Natural killer cell (primary cell): Measurements from ENCODE around the gene C11orf54. TPM values are rescaled to one million over a fixed set of nuclear protein-coding genes. Genes with fewer than 3 reads are reported as not detected.

Experiments
- ATAC-seq, 3 donors: fragments of 150-1000 bp in 2 of 3; fragments of 200-7000 bp in 1 of 3; cut with Tn5 transposase; 1 replicate in 1 of 3; 2 replicates in 2 of 3; pipeline ENCODE4 v1.10.0; 2021; ENCODE audit warnings: mild to moderate bottlenecking in 2 of 3, moderate library complexity in 2 of 3
- DNase-seq, 2 donors: peaks; one replicate each; pipeline versions ENCODE4 v3.0.0 to v3.0.0-alpha.2; 2013 to 2021; ENCODE audit warnings: mixed read lengths in 1 of 2
- H3K27ac ChIP-seq: one replicate; pipeline ENCODE4 v1.5.1; 2013; ENCODE audit warnings: mild to moderate bottlenecking, low read length
- H3K27me3 ChIP-seq: one replicate; pipeline ENCODE4 v1.6.1; 2013; ENCODE audit warnings: low read length; ENCODE audit not compliant: control insufficient read depth, insufficient read depth
- H3K36me3 ChIP-seq: one replicate; pipeline ENCODE4 v1.6.1; 2013; ENCODE audit warnings: low read length; ENCODE audit not compliant: control insufficient read depth, insufficient read depth
- H3K4me1 ChIP-seq: one replicate; pipeline ENCODE4 v1.6.1; 2013; ENCODE audit warnings: low read length; ENCODE audit not compliant: control insufficient read depth, insufficient read depth
- H3K4me3 ChIP-seq: one replicate; pipeline ENCODE4 v1.5.1; 2013; ENCODE audit warnings: low read length
- H3K9me3 ChIP-seq: one replicate; pipeline ENCODE4 v1.6.1; 2013; ENCODE audit warnings: low read length; ENCODE audit not compliant: control insufficient read depth, insufficient read depth
- H3K27ac Mint-ChIP-seq, 2 donors: one replicate each; pipeline ENCODE4 v1.8.0; 2022; ENCODE audit warnings: mild to moderate bottlenecking in 2 of 2, mixed read lengths in 2 of 2, moderate library complexity in 1 of 2
- H3K27me3 Mint-ChIP-seq, 2 donors: one replicate each; pipeline ENCODE4 v1.8.0; 2022; ENCODE audit warnings: low read depth in 2 of 2, mixed read lengths in 2 of 2
- H3K36me3 Mint-ChIP-seq: one replicate; pipeline ENCODE4 v1.8.0; 2022; ENCODE audit warnings: mixed read lengths
- H3K4me1 Mint-ChIP-seq, 2 donors: one replicate each; pipeline ENCODE4 v1.8.0; 2022; ENCODE audit warnings: mixed read lengths in 2 of 2
- H3K4me3 Mint-ChIP-seq: one replicate; pipeline ENCODE4 v1.8.0; 2022; ENCODE audit warnings: mild to moderate bottlenecking, moderate library complexity, mixed read lengths
- H3K9me3 Mint-ChIP-seq, 2 donors: one replicate each; pipeline ENCODE4 v1.8.0; 2022; ENCODE audit warnings: mixed read lengths in 2 of 2
- CTCF ChIP-seq: fragments of 200-600 bp; IDR thresholded peaks from one replicate; pipeline ENCODE4 v1.8.0; 2022; ENCODE audit warnings: antibody characterized with exemption
- WGBS: methylation state at CpG from one replicate; pipeline ENCODE4 v1.1.7; 2013; ENCODE audit warnings: missing lambda C conversion rate; ENCODE audit not compliant: insufficient coverage; 5-methylcytosine and 5-hydroxymethylcytosine counted together
- intact Hi-C: fragments of 100-400 bp; cut with micrococcal nuclease; formaldehyde crosslinking; loops from one replicate; pipeline ENCODE4 v1.14.2; 2022
- total RNA-seq, 4 donors: library from RNA; stranded (reverse); fragments of 120-200 nt in 1 of 4; gene quantifications; one replicate each; pipeline versions ENCODE4 v1.2.3 to v1.2.4, GENCODE V29; 2013 to 2022

C11orf54 gene
- total RNA-seq, 3 donors from 2014 or later (not counting 1 experiment from before 2014, with no cell fraction given): 15.5 to 25.0 (median 22.7) TPM

DNA sequence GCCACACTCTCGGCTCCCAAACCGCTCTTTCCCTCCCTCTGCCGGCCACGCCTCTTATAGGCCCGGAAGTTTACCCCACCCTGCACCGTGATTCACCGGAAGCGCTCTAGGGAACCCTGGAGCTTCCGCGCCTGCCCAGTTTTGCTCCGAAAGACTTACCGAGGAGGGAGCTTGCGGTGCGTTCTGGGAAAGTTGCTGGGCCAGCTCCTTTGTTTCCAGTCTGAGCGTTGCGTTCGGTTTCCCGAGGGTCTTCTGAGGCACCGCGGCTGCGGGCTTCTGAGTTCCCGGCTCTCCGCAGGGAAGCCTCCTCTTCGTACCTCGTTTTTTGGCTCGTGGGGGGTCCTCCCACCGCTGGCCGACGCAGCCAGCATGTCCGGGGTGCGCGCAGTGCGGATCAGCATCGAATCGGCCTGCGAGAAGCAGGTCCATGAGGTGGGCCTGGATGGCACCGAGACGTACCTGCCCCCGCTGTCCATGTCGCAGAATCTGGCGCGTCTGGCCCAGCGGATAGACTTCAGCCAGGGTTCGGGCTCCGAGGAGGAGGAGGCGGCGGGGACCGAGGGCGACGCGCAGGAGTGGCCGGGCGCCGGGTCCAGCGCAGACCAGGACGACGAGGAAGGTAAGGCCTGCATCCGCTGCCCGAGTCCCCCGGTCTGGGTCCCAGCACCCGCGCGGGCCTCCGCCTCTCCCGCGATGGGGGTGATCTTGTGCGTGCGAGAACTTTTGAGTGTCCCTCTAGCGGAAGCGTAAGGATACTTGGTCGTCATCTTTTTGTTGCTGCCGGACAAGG lies 42.9 kb downstream of the C11orf54 start, which contains the start of gene MED17:
MED17 (plus strand) TSS at position 138 of the 790 bp plus-strand sequence; CDS start at position 370, 232 bp downstream.
- Mint-ChIP-seq H3K27me3 (no peaks in the 10 kb centered on the region), H3K27ac (peak within 1 kb of the TSS; percentile 83 to 91), H3K36me3 (no peaks in the 10 kb centered on the region), H3K4me3 (peak within 1 kb of the TSS; percentile 99), H3K9me3 (no peaks in the 10 kb centered on the region), H3K4me1 (peaks cover 40 to 43% of the 10 kb centered on the region in 2 donors)
- TF ChIP-seq CTCF: peak; percentile 27
- Histone ChIP-seq H3K4me3 (peak within 1 kb of the TSS; percentile 94), H3K27me3 (no peaks in the 10 kb centered on the region), H3K4me1 (peaks cover 29% of the 10 kb centered on the region), H3K27ac (peak within 1 kb of the TSS; percentile 89), H3K9me3 (no peaks in the 10 kb centered on the region), H3K36me3 (peaks cover 9% of the 10 kb centered on the region)
- ATAC-seq: peak; percentile 88 to 94 (median 91)
- under 1% methylated on average over 72 of the region's 72 CpGs for WGBS
- intact Hi-C loops: loop anchor here (1.0 kb wide), 1 partner anchor 43 kb away; the partner anchor contains the start of genes C11orf54 and TAF1D
- peak; percentile 74 to 94 for DNase-seq

DNA sequence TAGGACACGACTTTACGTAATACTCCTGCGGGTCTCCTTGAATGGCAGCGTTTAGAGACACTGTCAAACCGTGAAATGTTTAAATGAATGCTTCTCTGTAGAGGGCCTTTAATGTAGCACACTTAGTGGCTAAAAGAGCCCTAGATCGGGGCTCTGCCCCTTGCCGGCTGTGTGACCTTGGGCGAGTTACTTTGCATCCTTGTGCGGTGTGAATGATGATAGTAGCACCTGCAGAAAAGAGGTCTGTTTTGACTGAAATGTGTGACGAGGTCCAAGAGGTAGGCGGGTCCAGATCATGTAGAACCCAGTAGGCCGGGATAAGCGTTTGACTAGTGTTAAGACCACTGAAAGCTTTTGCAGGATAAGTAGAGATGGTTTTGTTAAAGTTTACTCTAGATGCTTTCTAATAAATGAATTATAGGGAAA lies 43.5 kb downstream of the C11orf54 start:
- no peak for TF ChIP-seq CTCF
- no peaks in the 10 kb centered on the region for H3K9me3 ChIP-seq
- H3K4me1 Mint-ChIP-seq: peaks cover 40 to 43% of the 10 kb centered on the region in 2 donors
- no peaks in the 10 kb centered on the region for H3K36me3 Mint-ChIP-seq
- no peaks in the 10 kb centered on the region for H3K27me3 ChIP-seq
- ATAC-seq (peak; percentile 21 to 34 (median 24)), DNase-seq (no peak)
- H3K27ac Mint-ChIP-seq: peak overlapping the region; percentile 83 to 91
- peaks cover 14% of the 10 kb centered on the region for H3K36me3 ChIP-seq
- peak overlapping the region; percentile 89 for H3K27ac ChIP-seq
- H3K9me3 Mint-ChIP-seq: no peaks in the 10 kb centered on the region
- no peaks in the 10 kb centered on the region for H3K27me3 Mint-ChIP-seq
- peak overlapping the region; percentile 94 for H3K4me3 ChIP-seq
- 0% methylated on average over 13 of the region's 13 CpGs for WGBS
- intact Hi-C loops: loop anchor here (1.0 kb wide), 1 partner anchor 44 kb away; the partner anchor contains the start of genes C11orf54 and TAF1D
- peaks cover 29% of the 10 kb centered on the region for H3K4me1 ChIP-seq
- peak overlapping the region; percentile 99 for H3K4me3 Mint-ChIP-seq

- H3K27me3 Mint-ChIP-seq: no peaks in the 10 kb centered on the region
- ATAC-seq (no peak), DNase-seq (no peak)
- H3K4me1 Mint-ChIP-seq: peaks cover 17 to 19% of the 10 kb centered on the region in 2 donors
- no peak overlapping the region for H3K4me3 ChIP-seq
- H3K4me1 ChIP-seq: peaks cover 8% of the 10 kb centered on the region
- TF ChIP-seq CTCF: no peak
- peaks cover 69% of the 10 kb centered on the region for H3K36me3 ChIP-seq
- H3K27me3 ChIP-seq: no peaks in the 10 kb centered on the region
- no peaks in the 10 kb centered on the region for H3K9me3 Mint-ChIP-seq
- intact Hi-C loops: no loop called here
- H3K4me3 Mint-ChIP-seq: no peak overlapping the region
- 93% methylated on average over 4 of the region's 5 CpGs for WGBS
- no peak overlapping the region for H3K27ac ChIP-seq
- peaks cover 4% of the 10 kb centered on the region for H3K36me3 Mint-ChIP-seq
- no peaks in the 10 kb centered on the region for H3K9me3 ChIP-seq
- no peak overlapping the region for H3K27ac Mint-ChIP-seq
These were observed 50.0 kb downstream of the C11orf54 start for GRCh38 chr11:93791493-93791892.
